Activated T-cell treated with anti-CD3 and anti-CD28 coated beads, Interleukin-2, amount 50 U/mL, for 1 hour (primary cell): ENCODE results near the gene PRKCB.

Experiments used
- DNase-seq: peaks from one replicate; pipeline ENCODE4 v3.0.0-alpha.2; 2020

PRKCB gene

GRCh38 chr16:23836404-23837311 is 875 bp downstream of the PRKCB start:
- DNase-seq: peak; percentile 67

GRCh38 chr16:23837553-23838308 is 1.9 kb downstream of the PRKCB start:
- no peak for DNase-seq

DNA sequence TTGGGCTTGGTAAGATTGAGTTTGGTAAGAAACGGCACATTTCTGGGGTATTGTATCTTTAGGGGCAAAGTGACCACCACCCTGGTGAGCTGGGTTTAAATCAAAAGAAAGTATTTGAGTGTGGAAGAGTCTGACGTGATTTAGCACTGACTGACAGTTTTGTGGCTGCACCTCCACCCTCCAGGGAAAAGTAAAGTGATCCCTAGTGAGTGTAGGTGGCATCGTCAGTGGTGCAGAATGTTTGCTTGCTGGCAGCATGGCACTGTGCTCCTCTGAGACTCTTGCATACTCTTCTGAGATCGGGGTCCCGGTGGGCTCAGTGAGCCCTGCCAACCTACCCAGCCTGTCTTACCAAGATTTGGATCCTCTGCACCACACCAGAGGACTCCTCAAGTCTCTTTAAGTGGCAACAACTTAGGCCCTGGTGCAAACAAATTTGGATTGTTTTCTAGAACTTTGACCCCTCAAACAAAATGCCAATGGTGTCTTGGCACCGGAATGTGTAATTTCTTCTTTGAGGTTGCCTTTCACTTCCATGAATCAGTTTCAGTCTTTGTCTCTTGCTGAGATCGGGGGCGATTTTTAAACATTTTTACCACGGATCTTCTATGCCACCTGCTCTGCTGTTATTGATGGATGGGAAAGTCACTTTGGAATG is 2.8 kb downstream of the PRKCB start:
- DNase-seq: no peak

GRCh38 chr16:23840310-23840709 is 4.5 kb downstream of the PRKCB start:
- DNase-seq: no peak

GRCh38 chr16:23842137-23842600 is 6.4 kb downstream of the PRKCB start:
- no peak for DNase-seq

DNA sequence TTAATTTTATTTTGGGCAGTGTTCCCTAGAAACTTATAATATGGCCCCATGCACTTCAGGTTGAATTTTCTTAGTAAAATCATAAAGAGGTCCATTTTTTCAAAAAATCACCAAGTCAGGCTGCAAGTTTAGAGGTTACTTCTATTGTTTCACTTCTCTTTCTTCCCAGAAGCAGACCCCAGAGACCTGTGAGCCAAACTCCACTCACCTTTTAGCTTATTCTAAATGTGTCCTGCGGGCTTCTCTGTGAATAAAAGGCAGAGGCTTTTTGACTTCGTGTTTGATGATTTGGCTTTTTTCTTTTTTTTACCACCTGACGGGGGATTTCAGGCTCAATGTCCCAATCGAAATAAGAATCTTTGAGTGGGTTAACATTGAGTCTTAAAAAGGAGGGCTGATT is 7.4 kb downstream of the PRKCB start:
- no peak for DNase-seq

DNA sequence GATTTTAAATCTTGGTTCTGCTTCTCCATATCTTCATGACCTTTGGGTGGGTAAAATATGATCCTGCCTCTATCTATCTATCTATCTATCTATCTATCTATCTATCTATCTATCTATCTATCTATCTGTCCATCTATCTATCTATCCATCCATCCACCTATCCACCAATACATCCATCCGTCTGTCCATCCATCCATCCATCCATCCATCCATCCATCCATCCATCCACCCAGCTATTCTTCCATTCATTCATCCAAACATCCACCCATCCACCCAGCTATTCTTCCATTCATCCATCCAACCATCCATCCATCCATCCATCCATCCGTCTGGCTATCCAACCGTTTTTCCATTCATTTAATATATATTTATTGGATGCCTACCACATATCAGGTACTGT is 11.5 kb downstream of the PRKCB start:
- no peak for DNase-seq

- peak; percentile 41 for DNase-seq
Measured at GRCh38 chr16:23847948-23848347, 12.2 kb downstream of the PRKCB start.

DNA sequence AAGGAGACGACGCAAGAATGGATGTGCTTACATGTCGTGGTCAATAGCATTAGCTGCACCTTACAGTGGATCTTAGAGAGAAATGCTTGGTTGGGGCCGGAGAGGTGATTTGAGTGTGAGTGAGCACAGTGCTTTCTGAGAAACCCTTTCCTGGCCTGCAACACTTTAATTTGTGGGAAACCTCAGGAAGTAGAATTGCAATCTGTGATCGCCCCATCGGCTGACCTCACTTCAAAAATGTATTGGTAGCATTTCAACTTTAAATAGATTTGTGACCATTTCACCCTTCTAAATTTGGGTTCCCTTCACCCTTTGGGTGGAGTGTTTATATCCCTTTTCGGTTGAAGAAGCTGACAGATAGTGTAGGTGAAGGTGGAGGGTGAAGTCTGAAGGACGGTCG is 13.2 kb downstream of the PRKCB start:
- DNase-seq: no peak

DNA sequence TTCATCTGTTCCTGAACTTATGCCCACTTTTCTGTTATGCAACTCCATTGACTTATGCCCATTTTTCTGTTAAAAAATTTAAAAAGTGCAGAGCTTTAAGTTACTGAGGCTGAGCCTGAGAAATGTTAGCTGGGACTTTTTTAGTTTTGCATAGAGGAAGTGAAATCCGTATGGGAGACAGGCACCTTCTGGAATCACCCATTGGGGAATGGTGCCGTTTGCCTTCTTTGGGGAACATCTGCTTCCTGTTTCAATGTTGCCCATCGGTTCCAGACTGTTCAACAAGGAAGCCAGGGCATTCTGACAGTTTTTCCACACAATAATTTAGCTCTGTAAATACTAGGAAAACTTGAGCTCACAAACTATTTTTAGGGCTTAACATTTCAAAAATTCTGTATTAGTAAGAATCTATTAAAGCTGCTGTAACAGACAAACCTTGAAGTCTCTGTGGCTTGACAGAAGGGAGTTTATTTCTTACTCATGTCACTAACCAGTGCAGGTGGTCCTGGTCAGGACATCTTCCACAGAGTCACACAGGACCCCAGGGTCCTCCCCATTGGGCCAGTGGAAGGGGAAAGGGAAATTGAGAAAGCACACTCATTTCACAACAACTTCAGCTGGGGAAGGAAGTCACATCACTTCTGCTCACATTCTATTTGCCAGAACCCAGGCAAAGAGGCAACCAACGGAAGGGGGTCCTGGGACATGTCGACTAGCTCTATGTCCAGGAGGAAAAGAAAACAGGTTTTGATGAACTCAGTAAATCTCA is 17.2 kb downstream of the PRKCB start:
- DNase-seq: no peak

DNA sequence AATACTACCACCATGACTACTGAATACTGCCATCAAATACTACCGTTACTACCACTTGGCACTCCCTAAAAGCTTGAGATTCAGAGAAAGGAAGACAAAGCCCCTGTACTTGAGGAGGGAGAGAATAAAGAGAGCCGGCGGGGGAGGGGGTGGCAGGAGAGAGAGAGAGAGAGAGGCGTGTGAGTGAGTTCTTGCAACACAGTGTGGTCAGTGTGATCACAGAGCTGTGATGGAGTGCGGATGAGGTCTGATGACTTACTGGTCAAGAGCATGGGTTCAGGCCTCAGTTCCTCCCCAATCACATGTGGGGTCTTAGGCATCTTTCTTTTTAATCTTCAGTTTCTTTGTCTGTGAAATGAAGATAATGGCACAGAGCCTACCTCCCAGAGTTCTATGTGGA is 19.2 kb downstream of the PRKCB start:
- DNase-seq: no peak

- DNase-seq: no peak
Measured at GRCh38 chr16:23856251-23856709, 20.5 kb downstream of the PRKCB start.

DNA sequence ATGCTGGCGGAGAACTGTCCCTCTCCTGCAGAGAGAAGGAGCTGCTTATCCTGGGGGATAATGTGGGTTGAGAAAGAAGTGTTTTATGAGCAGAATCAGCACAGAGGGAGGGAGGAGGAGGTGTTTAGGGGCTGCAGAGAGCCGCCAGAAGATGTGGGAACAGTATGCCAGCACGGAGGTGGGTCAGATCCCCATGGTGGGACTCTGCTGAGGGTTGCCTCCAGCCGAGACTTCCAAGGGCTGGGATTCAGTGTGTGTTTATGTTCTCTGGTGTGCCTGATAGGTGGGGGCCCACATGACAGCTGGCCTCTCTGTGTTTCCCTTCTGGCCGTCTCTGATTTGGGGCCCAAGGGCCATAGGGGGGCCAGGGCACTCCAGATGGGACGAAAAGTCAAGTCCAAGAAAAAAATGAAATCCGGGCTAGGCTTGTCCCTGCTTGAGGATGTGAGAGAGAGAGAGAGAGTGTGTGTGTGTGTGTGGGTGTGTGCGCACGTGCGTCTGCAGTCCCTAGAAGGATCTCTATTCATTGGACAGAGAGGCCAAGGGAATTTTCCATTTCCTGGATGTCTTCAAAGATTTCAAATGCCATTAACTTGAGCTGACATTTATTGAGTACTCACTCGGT is 21.6 kb downstream of the PRKCB start:
- DNase-seq: no peak

GRCh38 chr16:23857881-23858269 is 22.1 kb downstream of the PRKCB start:
- no peak for DNase-seq

DNA sequence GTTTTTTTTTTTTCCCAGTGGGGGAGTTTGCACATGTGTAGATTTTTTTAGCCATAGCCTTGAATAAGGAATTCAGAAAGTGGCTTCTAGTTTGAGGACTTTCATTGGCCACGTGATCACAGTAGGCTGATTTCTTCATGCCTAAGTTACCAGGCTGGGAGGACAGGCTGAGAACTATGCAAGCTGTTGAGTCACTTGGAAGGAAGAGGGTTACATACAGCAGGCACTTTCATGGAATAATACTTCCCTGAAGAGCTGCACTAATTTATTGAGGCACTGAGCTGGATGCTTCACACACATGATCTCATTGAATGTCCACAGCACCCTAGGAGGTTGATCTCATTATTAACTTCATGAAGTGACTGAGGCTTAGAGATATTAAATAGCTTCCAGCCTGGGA is 22.8 kb downstream of the PRKCB start:
- no peak for DNase-seq

DNA sequence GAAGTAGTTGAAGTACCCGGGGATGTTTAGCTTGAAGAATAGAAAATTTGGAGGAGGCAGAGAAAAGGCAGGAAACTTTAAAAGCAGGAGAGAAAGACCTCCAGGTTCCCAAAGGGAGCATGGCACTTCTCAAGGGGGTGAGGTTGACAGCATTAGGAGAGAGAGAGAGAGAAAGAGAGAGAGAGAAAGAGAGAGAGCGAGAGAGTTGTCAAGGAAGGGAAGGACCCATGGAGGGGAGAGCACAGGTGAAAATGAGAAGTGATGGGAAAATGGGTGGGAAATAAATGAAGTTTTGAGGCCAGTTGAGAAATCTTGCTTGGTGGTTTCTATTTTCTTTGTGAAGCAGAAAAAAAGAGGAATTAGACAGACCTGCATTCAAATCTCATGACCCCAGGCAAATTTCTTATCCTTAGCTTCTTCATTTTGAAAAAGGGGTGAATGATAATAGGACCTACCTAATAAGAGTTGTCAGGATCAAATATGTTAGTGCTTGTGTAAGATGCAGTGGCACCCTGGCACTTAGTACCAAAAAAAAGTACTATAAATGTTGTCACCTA is 24.0 kb downstream of the PRKCB start:
- DNase-seq: no peak

GRCh38 chr16:23861874-23862273 is 26.1 kb downstream of the PRKCB start:
- no peak for DNase-seq

DNA sequence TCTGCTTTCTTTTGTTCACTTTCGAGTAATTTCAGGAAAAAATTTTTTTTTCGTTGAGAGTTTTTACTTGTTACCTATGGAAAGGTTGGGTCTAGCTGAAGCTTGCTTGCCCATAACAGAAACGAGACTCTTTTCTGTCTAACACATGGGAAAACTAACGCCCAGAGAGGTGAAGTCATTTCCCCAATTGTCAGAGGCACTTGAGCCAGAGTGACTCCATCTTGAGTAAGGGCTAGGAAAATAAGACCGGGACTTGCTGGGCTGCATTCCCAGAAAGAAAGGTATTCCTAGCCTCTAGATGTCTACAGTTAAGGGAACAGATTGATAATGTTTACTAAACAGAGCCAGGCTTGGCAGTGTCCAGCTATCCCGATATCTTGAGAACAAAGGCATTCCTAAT is 26.8 kb downstream of the PRKCB start:
- no peak for DNase-seq

DNA sequence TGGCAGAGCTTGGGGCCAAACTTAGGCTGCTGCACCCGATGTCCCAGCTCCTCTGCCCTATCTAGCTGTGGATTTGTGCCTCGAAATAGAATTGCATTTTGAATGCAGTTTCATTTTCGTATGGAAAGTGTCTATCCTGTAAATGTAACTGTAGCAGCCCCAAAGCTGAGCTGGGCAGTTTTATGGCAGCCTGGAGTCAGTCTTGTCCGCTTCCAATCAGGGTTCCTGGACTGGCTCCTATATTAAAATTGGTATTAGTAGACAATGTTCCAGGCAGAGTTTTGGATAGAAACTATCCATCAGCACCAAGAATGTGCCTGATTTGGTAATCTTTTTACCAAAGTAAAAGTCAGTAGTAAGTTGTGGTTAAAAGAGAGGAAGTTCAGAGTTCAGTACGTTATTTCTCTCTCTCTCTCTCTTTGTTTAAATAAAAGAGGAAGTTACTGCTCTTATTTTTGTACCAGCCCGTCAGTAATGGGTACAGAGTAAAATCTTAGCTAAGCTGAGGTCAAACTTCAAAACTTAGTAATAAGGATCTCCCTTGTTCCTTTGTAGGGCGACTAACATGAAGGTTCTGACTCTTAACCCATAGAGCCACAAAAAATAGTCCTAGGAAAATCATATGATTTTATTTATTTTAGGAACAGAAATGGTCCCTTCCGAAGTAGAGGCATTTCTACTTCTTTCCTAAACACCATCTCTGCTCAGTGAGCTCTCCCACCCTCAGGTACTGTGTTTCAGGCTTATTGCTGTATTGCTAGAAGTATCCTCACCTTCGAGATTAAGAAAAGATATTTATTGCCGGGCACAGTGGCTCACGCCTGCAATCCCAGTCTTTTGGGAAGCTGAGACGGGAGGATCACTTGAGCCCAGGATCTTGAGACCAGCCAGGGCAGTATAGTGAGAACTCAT is 28.0 kb downstream of the PRKCB start:
- no peak for DNase-seq

DNA sequence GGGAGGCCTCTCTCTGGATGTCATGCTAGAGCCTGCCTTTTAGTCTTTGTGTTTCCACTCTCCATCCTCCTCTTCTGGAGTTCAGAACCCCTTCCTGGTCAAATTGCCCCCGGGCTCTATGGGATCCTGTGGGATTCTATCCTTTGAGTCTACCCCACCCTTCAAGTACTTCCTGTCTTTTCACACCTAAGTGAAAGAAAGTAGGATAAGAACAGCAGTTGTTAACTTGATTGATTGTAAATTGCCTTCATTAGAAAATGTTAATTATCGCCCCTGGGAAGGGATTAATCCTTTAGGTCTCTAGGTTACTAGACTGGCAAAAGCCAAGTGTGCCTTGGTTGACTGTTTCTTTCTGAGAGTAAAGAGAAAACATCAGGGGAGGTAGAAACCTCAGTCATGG is 30.1 kb downstream of the PRKCB start:
- no peak for DNase-seq

DNA sequence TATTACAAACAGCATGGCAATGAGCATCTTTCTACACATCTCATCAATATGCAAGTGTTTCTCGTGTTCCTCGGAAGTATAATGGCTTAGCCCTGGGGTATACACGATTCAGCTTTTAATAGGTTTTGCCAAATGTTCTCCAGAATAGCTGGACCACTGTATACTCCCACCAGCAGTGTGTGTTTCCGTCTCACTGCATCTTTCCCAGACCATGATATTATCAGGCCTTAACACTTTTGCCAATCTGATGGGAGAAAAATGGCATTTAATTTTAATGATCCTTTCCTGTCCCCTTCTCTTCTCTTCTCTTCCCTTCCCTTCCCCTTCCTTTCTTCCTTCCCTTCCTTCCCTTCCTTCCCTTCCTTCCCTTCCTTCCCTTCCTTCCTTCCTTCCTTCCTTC is 30.8 kb downstream of the PRKCB start:
- DNase-seq: no peak
